ENCODE results near the gene FCN2.

DNA sequence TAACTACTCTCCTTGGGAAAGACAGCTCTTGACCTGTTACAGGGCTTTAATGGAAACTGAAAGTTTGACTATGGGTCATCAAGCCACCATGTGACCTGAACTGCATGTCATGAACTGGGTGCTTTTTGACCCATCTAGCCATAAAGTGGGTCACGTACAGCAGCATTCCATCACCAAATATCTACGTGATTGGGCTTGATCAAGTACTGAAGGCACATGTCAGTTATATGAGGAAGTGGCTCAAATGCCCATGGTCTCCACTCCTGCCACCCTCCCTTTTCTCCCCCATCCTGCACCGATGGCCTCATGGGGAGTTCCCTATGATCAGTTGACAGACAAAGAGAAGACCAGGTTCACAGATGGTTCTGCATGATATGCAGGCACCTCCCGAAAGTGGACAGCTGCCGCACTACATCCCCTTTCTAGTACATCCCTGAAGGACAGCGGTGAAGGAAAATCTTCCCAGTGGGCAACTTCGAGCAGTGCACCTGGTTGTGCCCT is 44.5 kb downstream of the FCN2 start:
- TF ChIP-seq, protein P1, sequence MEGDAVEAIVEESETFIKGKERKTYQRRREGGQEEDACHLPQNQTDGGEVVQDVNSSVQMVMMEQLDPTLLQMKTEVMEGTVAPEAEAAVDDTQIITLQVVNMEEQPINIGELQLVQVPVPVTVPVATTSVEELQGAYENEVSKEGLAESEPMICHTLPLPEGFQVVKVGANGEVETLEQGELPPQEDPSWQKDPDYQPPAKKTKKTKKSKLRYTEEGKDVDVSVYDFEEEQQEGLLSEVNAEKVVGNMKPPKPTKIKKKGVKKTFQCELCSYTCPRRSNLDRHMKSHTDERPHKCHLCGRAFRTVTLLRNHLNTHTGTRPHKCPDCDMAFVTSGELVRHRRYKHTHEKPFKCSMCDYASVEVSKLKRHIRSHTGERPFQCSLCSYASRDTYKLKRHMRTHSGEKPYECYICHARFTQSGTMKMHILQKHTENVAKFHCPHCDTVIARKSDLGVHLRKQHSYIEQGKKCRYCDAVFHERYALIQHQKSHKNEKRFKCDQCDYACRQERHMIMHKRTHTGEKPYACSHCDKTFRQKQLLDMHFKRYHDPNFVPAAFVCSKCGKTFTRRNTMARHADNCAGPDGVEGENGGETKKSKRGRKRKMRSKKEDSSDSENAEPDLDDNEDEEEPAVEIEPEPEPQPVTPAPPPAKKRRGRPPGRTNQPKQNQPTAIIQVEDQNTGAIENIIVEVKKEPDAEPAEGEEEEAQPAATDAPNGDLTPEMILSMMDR (optimal IDR thresholded peaks at IDR 0.05 in 1 of 3, IDR thresholded peaks at IDR 0.05 in 1 of 3, conservative IDR thresholded peaks at IDR 0.05 in 1 of 3; ENCODE audit: extremely low read depth in 1 of 3, insufficient read depth in 2 of 3, low read length in 3 of 3), result no peak
- no peak for TF ChIP-seq EZH2 (IDR thresholded peaks at IDR 0.05; ENCODE audit: low read length)

Data from keratinocyte (primary cell).